K562 (cell line): ENCODE data around the gene SLC30A3. TPM values are rescaled to one million over a fixed set of nuclear protein-coding genes. Genes with fewer than 3 reads are reported as not detected.

Experiments
- AFF1 ChIP-seq, 2 experiments: fragments of 450-650 bp; IDR thresholded peaks; 2 replicates each; pipeline ENCODE4 v1.6.1; 2018; ENCODE audit warnings: mild to moderate bottlenecking in 2 of 2, low read depth in 1 of 2; ENCODE audit not compliant: partially characterized antibody in 2 of 2
- CBFA2T2 ChIP-seq: fragments of 450-650 bp; conservative IDR thresholded peaks from 2 replicates; pipeline ENCODE4 v1.6.1; 2017; ENCODE audit warnings: mild to moderate bottlenecking
- CREB1 ChIP-seq, 2 experiments: sonication (generic) in 1 of 2; formaldehyde crosslinking in 1 of 2; IDR thresholded peaks; 2 replicates each; pipeline versions ENCODE4 v1.6.1 to v1.8.0; 2012 to 2022; ENCODE audit warnings: inconsistent platforms in 1 of 2, mild to moderate bottlenecking in 1 of 2, missing genetic modification reagents in 1 of 2, moderate library complexity in 1 of 2
- ETV5 ChIP-seq: sonication (generic); formaldehyde crosslinking; IDR thresholded peaks from 2 replicates; pipeline ENCODE4 v1.4.0; 2020; ENCODE audit warnings: low read depth, mild to moderate bottlenecking, missing genetic modification reagents
- HDAC2 ChIP-seq: fragments of 450-650 bp; IDR thresholded peaks from 2 replicates; pipeline ENCODE4 v1.6.1; 2016; ENCODE audit warnings: mild to moderate bottlenecking
- HMGN3 ChIP-seq: IDR thresholded peaks from 2 replicates; pipeline ENCODE4 v1.6.1; 2011; ENCODE audit warnings: borderline replicate concordance, low read depth, mild to moderate bottlenecking, mixed read lengths, low read length; ENCODE audit not compliant: insufficient read length; ENCODE audit errors: extremely low read depth
- HOXB6 ChIP-seq: fragments of 250-450 bp; sonication (Bioruptor Pico); IDR thresholded peaks from 2 replicates; pipeline ENCODE4 v1.5.1; 2022; ENCODE audit warnings: mild to moderate bottlenecking, borderline replicate concordance
- HSF4 ChIP-seq: fragments of 250-450 bp; sonication (Bioruptor Pico); IDR thresholded peaks from 2 replicates; pipeline ENCODE4 v2.1.2; 2022; ENCODE audit warnings: mild to moderate bottlenecking, moderate library complexity, borderline replicate concordance
- KLF1 ChIP-seq: fragments of 450-650 bp; IDR thresholded peaks from 2 replicates; pipeline ENCODE4 v1.6.1; 2016; ENCODE audit warnings: missing genetic modification characterization, missing compliant biosample characterization
- L3MBTL2 ChIP-seq: fragments of 450-650 bp; IDR thresholded peaks from 2 replicates; pipeline ENCODE4 v1.6.1; 2016; ENCODE audit warnings: mild to moderate bottlenecking, moderate library complexity
- SP1 ChIP-seq: sonication (generic); formaldehyde crosslinking; IDR thresholded peaks from 2 replicates; pipeline ENCODE4 v1.8.1; 2022; ENCODE audit warnings: mild to moderate bottlenecking, missing genetic modification reagents
- SRSF3 ChIP-seq: fragments of 200-400 bp; formaldehyde crosslinking; IDR thresholded peaks from 2 replicates; pipeline ENCODE4 v1.6.1; 2016; ENCODE audit warnings: mild to moderate bottlenecking, low read length, moderate library complexity; ENCODE audit not compliant: insufficient read depth
- ZBED1 ChIP-seq: IDR thresholded peaks from 2 replicates; pipeline ENCODE4 v1.6.1; 2014
- ZNF408 ChIP-seq: fragments of 250-450 bp; sonication (Bioruptor Pico); IDR thresholded peaks from 2 replicates; pipeline ENCODE4 v1.4.0; 2020; ENCODE audit warnings: low read depth, mild to moderate bottlenecking, moderate library complexity
- ZNF75A ChIP-seq: fragments of 450-650 bp; formaldehyde crosslinking; IDR thresholded peaks from 2 replicates; pipeline ENCODE4 v1.4.0; 2020; ENCODE audit warnings: mild to moderate bottlenecking
- polyA plus RNA-seq, 8 experiments: library from polyadenylated mRNA; depleted of rRNA in 4 of 8; stranded (reverse) in 5 of 8; unstranded in 3 of 8; fragments of >200 nt; fragmentation: Nextera tagmentation in 2 of 8; fragmentation: Illumina TruSeq in 1 of 8; extraction: Ambion mirVana in 2 of 8; extraction: Trizol in 1 of 8; gene quantifications; 2 replicates each; pipeline versions ENCODE4 v1.2.1 to v1.2.3, GENCODE V29; 2011 to 2014; ENCODE audit warnings: inconsistent platforms in 1 of 8, missing spikeins in 1 of 8
- total RNA-seq, 7 experiments: library from RNA; depleted of rRNA in 6 of 7; stranded (reverse); fragments of >200 nt in 6 of 7; fragmentation: Illumina TruSeq in 2 of 7; extraction: Trizol in 2 of 7; gene quantifications; 2 replicates each; pipeline versions ENCODE4 v1.2.1 to v1.2.3, GENCODE V29; 2011 to 2021; ENCODE audit warnings: low replicate concordance in 1 of 7

SLC30A3 gene
- total and polyA plus RNA-seq, 9 of the 15 experiments (the other 6 are each of a cell fraction or from before 2014, with no cell fraction given), result 0.03 to 2.7 (median 0.89) TPM; not detected in 1

DNA sequence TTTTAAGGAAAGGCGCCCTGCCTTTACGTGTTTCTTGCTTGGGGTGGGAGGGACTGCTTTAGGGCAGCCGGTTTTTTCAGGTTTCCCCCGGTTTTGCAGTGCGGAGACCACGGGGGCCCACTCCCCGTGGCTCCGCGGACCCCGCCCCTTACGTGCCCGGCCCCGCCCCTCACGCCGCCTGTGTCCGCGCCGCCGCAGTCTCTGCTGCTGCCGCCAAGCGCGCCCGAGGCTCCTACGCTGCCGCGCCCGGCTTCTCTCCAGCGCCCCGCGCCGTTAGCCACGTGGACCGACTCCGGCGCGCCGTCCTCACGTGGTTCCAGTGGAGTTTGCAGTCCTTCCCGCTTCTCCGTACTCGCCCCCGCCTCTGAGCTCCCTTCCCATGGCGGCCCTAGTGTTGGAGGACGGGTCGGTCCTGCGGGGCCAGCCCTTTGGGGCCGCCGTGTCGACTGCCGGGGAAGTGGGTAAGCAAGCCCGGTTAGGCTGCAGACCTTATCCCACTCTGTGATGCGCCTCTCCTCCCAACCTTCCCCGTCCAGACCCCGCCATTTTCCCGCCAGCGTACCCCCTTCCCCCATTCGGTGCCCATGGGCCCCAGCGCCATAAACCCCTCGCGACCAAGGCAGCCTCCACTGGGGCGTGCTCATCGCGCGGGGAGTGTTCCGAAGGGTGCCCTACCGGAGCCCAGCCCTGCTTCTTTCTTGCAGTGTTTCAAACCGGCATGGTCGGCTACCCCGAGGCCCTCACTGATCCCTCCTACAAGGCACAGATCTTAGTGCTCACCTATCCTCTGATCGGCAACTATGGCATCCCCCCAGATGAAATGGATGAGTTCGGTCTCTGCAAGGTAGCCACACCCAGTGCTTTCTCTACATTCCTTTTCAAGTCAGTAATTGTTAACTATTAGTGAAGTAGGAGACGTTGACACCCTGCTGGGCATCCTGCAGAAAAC lies 45.4 kb downstream of the SLC30A3 start, which contains the start of gene CAD (continued):
- TF ChIP-seq HMGN3 (peak; percentile 80), HSF4 (CRISPR knock-in tag) (no peak), HDAC2 (peak; percentile 93), CREB1 (IDR thresholded peaks at IDR 0.05) (peak; percentile 65), CREB1 (CRISPR knock-in tag; IDR thresholded peaks at IDR 0.05) (peak; percentile 72; the same call in 1 of the 2 replicates), ETV5 (peak; percentile 47; the same call in 1 of the 2 replicates), KLF1 (tag) (no peak), SP1 (CRISPR knock-in tag) (peak; percentile 86), ZNF75A (CRISPR knock-in tag) (no peak), CBFA2T2 (peak; percentile 47; the same call in 1 of the 2 replicates), ZNF408 (CRISPR knock-in tag) (no peak), L3MBTL2 (peak; percentile 96), HOXB6 (CRISPR knock-in tag) (no peak), ZBED1 (no peak), SRSF3 (0 out of 2 replicates have a peak, but pooled peaks have one; percentile 85), AFF1 (IDR thresholded peaks at IDR 0.05; ENCODE audit: low read depth in 1 of 2, partially characterized antibody in 2 of 2) (no peak)
